GM10248 (cell line): ENCODE measurements around the gene SETBP1.

Source experiments
- CTCF ChIA-PET: fragments of 300-600 bp; sonication (Branson Sonifier 250); formaldehyde crosslinking; extraction: SDS; loops from one replicate; lab custom pipeline; 2021; ENCODE audit warnings: antibody characterized with exemption; lab: Yijun Ruan, JAX
- POLR2A ChIA-PET: fragments of 350-650 bp; sonication (Branson Sonifier 250); formaldehyde crosslinking; extraction: SDS; loops from one replicate; lab custom pipeline; 2020; ENCODE audit warnings: antibody characterized with exemption; lab: Yijun Ruan, JAX
- DNase-seq: peaks from one replicate; pipeline ENCODE4 v3.0.0; 2012; ENCODE audit errors: extremely low spot score
- TF ChIP-seq, protein P1 (sequence below): IDR thresholded peaks from 2 replicates; pipeline ENCODE4 v1.5.1; 2012; ENCODE audit warnings: mild to moderate bottlenecking, low read depth; ENCODE audit errors: extremely low read depth, missing control alignments, control extremely low read depth

The SETBP1 gene

GRCh38 chr18:45025089-45025450 lies 344.4 kb downstream of the SETBP1 start:
- ChIA-PET CTCF (interaction anchor here (1.3 to 2.2 kb wide), 2 partner anchors 9 to 12 kb away, joined by 3 to 6 read pairs; no protein-coding TSS in a partner anchor), POLR2A (no interaction called here)
- TF ChIP-seq, protein P1, sequence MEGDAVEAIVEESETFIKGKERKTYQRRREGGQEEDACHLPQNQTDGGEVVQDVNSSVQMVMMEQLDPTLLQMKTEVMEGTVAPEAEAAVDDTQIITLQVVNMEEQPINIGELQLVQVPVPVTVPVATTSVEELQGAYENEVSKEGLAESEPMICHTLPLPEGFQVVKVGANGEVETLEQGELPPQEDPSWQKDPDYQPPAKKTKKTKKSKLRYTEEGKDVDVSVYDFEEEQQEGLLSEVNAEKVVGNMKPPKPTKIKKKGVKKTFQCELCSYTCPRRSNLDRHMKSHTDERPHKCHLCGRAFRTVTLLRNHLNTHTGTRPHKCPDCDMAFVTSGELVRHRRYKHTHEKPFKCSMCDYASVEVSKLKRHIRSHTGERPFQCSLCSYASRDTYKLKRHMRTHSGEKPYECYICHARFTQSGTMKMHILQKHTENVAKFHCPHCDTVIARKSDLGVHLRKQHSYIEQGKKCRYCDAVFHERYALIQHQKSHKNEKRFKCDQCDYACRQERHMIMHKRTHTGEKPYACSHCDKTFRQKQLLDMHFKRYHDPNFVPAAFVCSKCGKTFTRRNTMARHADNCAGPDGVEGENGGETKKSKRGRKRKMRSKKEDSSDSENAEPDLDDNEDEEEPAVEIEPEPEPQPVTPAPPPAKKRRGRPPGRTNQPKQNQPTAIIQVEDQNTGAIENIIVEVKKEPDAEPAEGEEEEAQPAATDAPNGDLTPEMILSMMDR = no peak
- no peak for DNase-seq

DNA sequence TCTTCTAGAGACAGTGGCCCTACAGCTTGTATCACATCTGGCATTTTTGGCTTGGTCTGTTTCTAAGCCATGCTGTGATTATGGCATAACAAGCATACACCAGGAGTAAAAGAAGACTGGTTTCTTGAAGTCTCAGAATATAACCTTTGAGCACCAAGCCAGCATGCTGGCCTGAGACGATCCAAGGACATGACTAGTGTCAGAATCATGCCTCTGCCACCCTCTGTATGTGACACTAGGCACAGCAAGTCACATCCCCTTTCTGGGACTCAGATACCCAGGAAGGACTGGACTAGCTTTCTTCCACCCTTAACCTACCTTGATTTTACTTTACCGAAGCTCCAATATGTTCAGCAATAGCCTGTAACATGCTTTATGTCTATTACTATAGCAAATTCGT lies 345.5 kb downstream of the SETBP1 start:
- TF ChIP-seq, protein P1 = no peak
- ChIA-PET POLR2A (no interaction called here), CTCF (interaction anchor here (1.1 to 1.9 kb wide), 3 partner anchors 11 to 187 kb away, joined by 3 to 4 read pairs (median 3); no protein-coding TSS in a partner anchor)
- DNase-seq = no peak

DNA sequence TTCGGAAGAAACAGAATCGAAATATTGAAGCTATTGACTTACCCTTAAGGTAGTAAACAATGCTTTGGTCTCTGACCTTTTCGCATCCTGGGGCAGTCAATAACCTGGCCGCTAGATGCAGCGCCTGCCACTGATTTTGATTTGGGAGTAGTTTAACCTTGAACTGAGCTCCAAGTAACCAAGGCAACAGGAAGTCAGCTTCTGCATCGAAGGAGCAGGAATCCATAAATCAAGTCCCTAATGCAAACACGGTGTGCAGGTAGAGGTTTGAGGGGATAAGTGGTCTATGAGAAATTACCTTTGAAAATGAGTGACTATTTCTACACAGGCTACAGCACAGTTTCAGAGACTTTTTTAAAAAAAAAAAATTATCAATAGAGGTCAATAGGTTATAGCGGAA lies 353.5 kb downstream of the SETBP1 start:
- TF ChIP-seq, protein P1 = no peak
- ChIA-PET POLR2A (no interaction called here), CTCF (interaction anchor here (0.9 to 1.9 kb wide), 4 partner anchors 9 to 109 kb away, joined by 3 to 6 read pairs (median 3); no protein-coding TSS in a partner anchor)
- no peak for DNase-seq

DNA sequence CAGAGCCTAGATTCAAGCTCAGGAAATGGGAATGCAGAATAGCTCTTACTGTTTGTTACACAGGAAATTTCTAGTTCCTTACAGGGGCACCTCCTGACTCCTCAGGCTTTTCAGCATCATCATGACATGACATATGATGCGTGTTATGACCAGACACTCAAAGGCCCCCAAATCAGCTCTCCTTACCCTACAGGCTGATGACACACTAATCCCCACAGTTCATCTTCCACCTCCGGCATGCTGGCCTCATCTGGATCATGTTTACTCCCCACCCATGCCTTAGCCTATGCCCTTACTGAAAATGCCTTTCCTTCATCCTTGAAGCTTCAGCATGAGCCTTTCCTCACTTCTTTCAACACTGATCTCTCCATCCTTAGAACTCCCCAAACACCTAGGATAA lies 356.9 kb downstream of the SETBP1 start:
- CTCF ChIA-PET = interaction anchor here (0.9 to 1.6 kb wide), 4 partner anchors 10 to 14 kb away, joined by 3 to 4 read pairs (median 4); no protein-coding TSS in a partner anchor
- no peak for DNase-seq
- TF ChIP-seq, protein P1 = no peak
- POLR2A ChIA-PET = no interaction called here

GRCh38 chr18:45039376-45039775 lies 358.7 kb downstream of the SETBP1 start:
- ChIA-PET CTCF (no interaction called here), POLR2A (no interaction called here)
- DNase-seq = no peak
- TF ChIP-seq, protein P1 = no peak

DNA sequence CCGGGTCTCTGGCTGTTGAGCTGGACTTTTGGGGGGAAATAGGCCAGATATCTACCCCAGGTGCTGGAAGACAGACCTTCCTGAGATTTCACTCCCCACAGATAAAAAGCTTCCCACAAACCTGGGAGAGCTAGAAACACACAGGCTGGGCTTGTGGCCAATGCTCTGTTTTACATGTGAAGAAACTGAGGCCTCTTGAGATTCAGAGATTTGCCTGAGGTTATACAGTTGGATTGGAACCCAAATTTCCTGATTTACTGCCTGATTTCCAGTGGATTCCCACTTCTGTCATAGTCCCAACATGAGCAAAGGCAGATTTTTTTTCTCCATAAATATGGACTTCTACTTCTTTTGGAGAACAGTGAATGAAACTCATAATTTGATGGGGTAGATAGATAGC lies 360.2 kb downstream of the SETBP1 start:
- CTCF ChIA-PET = interaction anchor here (0.9 kb wide), 1 partner anchor 172 kb away, joined by 3 read pairs; no protein-coding TSS in a partner anchor
- TF ChIP-seq, protein P1 = no peak
- POLR2A ChIA-PET = no interaction called here
- no peak for DNase-seq
